Mesenchymal stem cell (in vitro differentiated cells and primary cell): Measurements from ENCODE around the gene ZNHIT3.

Source experiments
- DNase-seq: peaks from one replicate; pipeline ENCODE4 v3.0.0-alpha.2; 2013
- H2AFZ ChIP-seq: one replicate; pipeline ENCODE4 v1.6.1; 2013; ENCODE audit warnings: low read depth, mild to moderate bottlenecking, control low read depth, inconsistent platforms, low read length, moderate library complexity
- H2AK5ac ChIP-seq: 2 replicates; pipeline ENCODE4 v1.6.1; 2013; ENCODE audit warnings: low read length, moderate library complexity, mild to moderate bottlenecking, inconsistent platforms; ENCODE audit not compliant: severe bottlenecking
- H2BK120ac ChIP-seq: one replicate; pipeline ENCODE4 v1.6.1; 2013; ENCODE audit warnings: low read depth, mild to moderate bottlenecking, inconsistent platforms, low read length, moderate library complexity
- H2BK12ac ChIP-seq, 2 experiments: one replicate each; pipeline ENCODE4 v1.6.1; 2013; ENCODE audit warnings: inconsistent platforms in 2 of 2, low read length in 2 of 2, mild to moderate bottlenecking in 2 of 2, moderate library complexity in 2 of 2, control low read depth in 1 of 2
- H2BK15ac ChIP-seq: one replicate; pipeline ENCODE4 v1.6.1; 2013; ENCODE audit warnings: mild to moderate bottlenecking, low read depth, inconsistent platforms; ENCODE audit not compliant: poor library complexity, severe bottlenecking
- H2BK5ac ChIP-seq: 2 replicates; pipeline ENCODE4 v1.6.1; 2013; ENCODE audit warnings: low read depth, mild to moderate bottlenecking, low read length, control low read depth, inconsistent platforms; ENCODE audit not compliant: poor library complexity, severe bottlenecking
- H3K14ac ChIP-seq, 2 experiments: one replicate each; pipeline ENCODE4 v1.6.1; 2013; ENCODE audit warnings: inconsistent platforms in 2 of 2, low read length in 2 of 2, control low read depth in 1 of 2, mild to moderate bottlenecking in 1 of 2, moderate library complexity in 1 of 2
- H3K18ac ChIP-seq, 2 experiments: one replicate each; pipeline ENCODE4 v1.6.1; 2013; ENCODE audit warnings: inconsistent platforms in 2 of 2, low read length in 2 of 2, control low read depth in 1 of 2, low read depth in 1 of 2, mild to moderate bottlenecking in 1 of 2
- H3K23ac ChIP-seq, 2 experiments: one replicate each; pipeline ENCODE4 v1.6.1; 2013; ENCODE audit warnings: inconsistent platforms in 2 of 2, low read length in 2 of 2, mild to moderate bottlenecking in 2 of 2, moderate library complexity in 2 of 2, control low read depth in 1 of 2
- H3K27ac ChIP-seq: 2 replicates; pipeline ENCODE4 v1.5.1; 2013; ENCODE audit warnings: mild to moderate bottlenecking, moderate library complexity, low read length, control low read depth, inconsistent platforms; ENCODE audit not compliant: poor library complexity, severe bottlenecking
- H3K27me3 ChIP-seq, 2 experiments: 2 replicates each; pipeline versions ENCODE4 v1.6.1 to v1.7.0; 2013; ENCODE audit warnings: low read length in 2 of 2, mild to moderate bottlenecking in 2 of 2, moderate library complexity in 2 of 2, control low read depth in 1 of 2, inconsistent platforms in 1 of 2; ENCODE audit not compliant: control insufficient read depth in 1 of 2, insufficient read depth in 1 of 2
- H3K36me3 ChIP-seq, 2 experiments: 2 replicates each; pipeline versions ENCODE4 v1.6.1 to v1.7.0; 2013; ENCODE audit warnings: low read length in 2 of 2, control low read depth in 1 of 2, inconsistent platforms in 1 of 2, low read depth in 1 of 2, mild to moderate bottlenecking in 1 of 2; ENCODE audit not compliant: insufficient read depth in 2 of 2, control insufficient read depth in 1 of 2
- H3K4ac ChIP-seq, 2 experiments: one replicate each; pipeline ENCODE4 v1.6.1; 2013; ENCODE audit warnings: inconsistent platforms in 2 of 2, low read length in 2 of 2, mild to moderate bottlenecking in 2 of 2, moderate library complexity in 2 of 2, control low read depth in 1 of 2, low read depth in 1 of 2
- H3K4me1 ChIP-seq: 2 replicates; pipeline ENCODE4 v1.6.1; 2013; ENCODE audit warnings: low read depth, low read length, control low read depth; ENCODE audit not compliant: control insufficient read depth, insufficient read depth
- H3K4me2 ChIP-seq: 2 replicates; pipeline ENCODE4 v1.6.1; 2013; ENCODE audit warnings: low read length, mild to moderate bottlenecking, inconsistent platforms; ENCODE audit not compliant: poor library complexity, severe bottlenecking
- H3K4me3 ChIP-seq, 2 experiments: 2 replicates each; pipeline versions ENCODE4 v1.5.1 to v1.7.0; 2013; ENCODE audit warnings: low read length in 2 of 2, mild to moderate bottlenecking in 2 of 2, control low read depth in 1 of 2, low read depth in 1 of 2; ENCODE audit not compliant: insufficient read depth in 1 of 2
- H3K79me1 ChIP-seq: replicated peaks from 2 replicates; pipeline ENCODE4 v1.6.1; 2013; ENCODE audit warnings: mild to moderate bottlenecking, control low read depth, low read length, inconsistent platforms; ENCODE audit not compliant: poor library complexity, severe bottlenecking
- H3K9ac ChIP-seq: 2 replicates; pipeline ENCODE4 v1.7.0; 2013; ENCODE audit warnings: mild to moderate bottlenecking, low read length, moderate library complexity
- H3K9me3 ChIP-seq: 2 replicates; pipeline ENCODE4 v1.7.0; 2013; ENCODE audit warnings: mild to moderate bottlenecking, low read length; ENCODE audit not compliant: control insufficient read depth
- H4K8ac ChIP-seq: one replicate; pipeline ENCODE4 v1.6.1; 2013; ENCODE audit warnings: inconsistent platforms, mild to moderate bottlenecking, low read length, moderate library complexity
- H4K91ac ChIP-seq: one replicate; pipeline ENCODE4 v1.6.1; 2013; ENCODE audit warnings: mild to moderate bottlenecking, low read length, inconsistent platforms
- WGBS: methylation state at CpG from one replicate; pipeline ENCODE4 v1.1.7; 2013; ENCODE audit warnings: mixed read lengths; 5-methylcytosine and 5-hydroxymethylcytosine counted together

Gene ZNHIT3

DNA sequence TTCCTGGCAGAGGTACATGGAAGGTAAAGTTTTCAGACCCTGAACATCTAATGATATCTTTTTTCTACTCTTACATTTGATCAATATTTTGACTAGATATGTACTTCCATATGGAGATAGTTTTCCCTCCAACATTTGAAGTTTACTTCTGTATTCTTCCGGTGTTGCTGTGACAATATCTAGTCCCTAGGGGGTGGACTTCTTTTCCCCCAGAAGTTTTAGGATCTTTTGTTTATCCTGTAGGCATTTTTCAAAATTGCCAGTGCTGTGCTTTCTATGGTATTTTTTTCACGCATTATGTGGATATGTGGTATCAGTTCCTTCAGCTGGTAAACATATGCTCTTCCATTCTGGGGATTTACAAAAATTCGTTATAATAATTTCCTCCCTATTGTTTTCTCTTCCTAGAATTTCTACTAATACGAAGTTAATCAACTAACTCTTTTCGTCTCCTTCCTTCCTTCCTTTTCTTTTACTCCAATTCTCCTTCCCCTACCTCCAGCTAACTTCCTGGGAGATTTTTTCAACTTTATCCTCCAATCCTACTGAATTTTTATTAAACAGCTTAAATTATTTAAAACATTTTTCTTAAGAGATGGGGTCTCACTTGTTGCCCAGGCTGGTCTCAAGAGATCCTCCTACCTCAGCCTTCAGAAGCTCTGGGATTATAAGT is 26.1 kb upstream of the ZNHIT3 start:
- H3K36me3 ChIP-seq = no peaks in the 10 kb centered on the region
- H2BK12ac ChIP-seq = no peak overlapping the region
- H3K23ac ChIP-seq = no peak overlapping the region
- no peak for DNase-seq
- no peak overlapping the region for H3K18ac ChIP-seq
- H4K8ac ChIP-seq = no peak overlapping the region
- 69% methylated on average over 5 of the region's 5 CpGs for WGBS
- no peak overlapping the region for H2AFZ ChIP-seq
- H3K9ac ChIP-seq = no peak overlapping the region
- H3K14ac ChIP-seq = no peak overlapping the region
- no peak overlapping the region for H3K4ac ChIP-seq
- H3K9me3 ChIP-seq = no peaks in the 10 kb centered on the region
- H2BK5ac ChIP-seq = no peak overlapping the region
- no peak overlapping the region for H2BK15ac ChIP-seq
- no peak overlapping the region for H3K4me2 ChIP-seq
- no peaks in the 10 kb centered on the region for H3K79me1 ChIP-seq
- peaks cover 3% of the 10 kb centered on the region for H3K4me1 ChIP-seq
- H3K27ac ChIP-seq = no peak overlapping the region
- H2BK120ac ChIP-seq = no peak overlapping the region
- H3K27me3 ChIP-seq = peaks cover 30 to 37% of the 10 kb centered on the region in 2 experiments
- H2AK5ac ChIP-seq = no peak overlapping the region
- H4K91ac ChIP-seq = no peak overlapping the region
- no peak overlapping the region for H3K4me3 ChIP-seq

DNA sequence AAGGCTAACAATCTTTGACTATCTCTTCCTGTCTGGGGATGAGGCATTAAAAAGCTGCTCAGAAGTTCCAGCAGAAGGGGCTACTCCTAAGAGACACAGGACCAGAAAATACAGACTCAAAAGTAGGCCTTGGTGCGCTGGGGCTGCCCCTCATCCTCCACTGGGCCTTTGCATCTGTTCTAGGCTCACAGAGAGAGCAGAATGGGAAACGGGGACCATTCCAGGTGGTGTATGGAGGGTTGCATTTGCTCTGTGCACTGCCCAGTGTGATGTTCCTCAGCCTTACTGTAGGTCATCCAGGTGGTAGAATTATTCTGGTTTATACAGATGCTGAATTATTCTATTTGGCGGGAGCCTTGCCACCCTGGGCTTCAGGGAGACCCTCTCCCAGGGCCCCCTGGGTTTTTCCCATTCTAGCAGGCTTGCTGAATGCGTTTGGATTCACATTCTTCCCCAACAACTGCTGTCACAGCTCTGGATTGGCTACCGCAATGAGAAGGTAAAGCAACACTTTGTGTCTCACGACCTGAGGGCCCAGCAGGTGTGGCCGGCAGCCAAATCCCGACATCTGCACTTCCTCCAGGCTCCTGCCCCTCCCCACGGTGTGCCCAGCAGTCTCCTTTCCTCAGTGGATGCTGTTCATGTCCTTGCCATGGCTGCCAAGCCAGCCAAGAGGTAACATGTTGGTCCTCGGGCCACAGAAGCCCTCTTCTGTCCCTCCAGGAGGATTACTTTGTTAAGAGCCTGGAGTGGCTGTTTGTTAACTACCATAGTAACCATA is 25.0 kb upstream of the ZNHIT3 start:
- no peak overlapping the region for H3K4me3 ChIP-seq
- H3K27ac ChIP-seq = no peak overlapping the region
- peaks cover 3% of the 10 kb centered on the region for H3K4me1 ChIP-seq
- no peak overlapping the region for H2BK5ac ChIP-seq
- no peak for DNase-seq
- H3K4me2 ChIP-seq = no peak overlapping the region
- no peak overlapping the region for H3K23ac ChIP-seq
- no peak overlapping the region for H4K8ac ChIP-seq
- no peaks in the 10 kb centered on the region for H3K79me1 ChIP-seq
- H3K4ac ChIP-seq = no peak overlapping the region
- WGBS = 53% methylated on average over 10 of the region's 10 CpGs
- no peaks in the 10 kb centered on the region for H3K36me3 ChIP-seq
- peaks cover 38 to 47% of the 10 kb centered on the region in 2 experiments for H3K27me3 ChIP-seq
- no peak overlapping the region for H4K91ac ChIP-seq
- no peak overlapping the region for H2AK5ac ChIP-seq
- no peak overlapping the region for H2BK12ac ChIP-seq
- H3K14ac ChIP-seq = no peak overlapping the region
- H3K9ac ChIP-seq = no peak overlapping the region
- no peak overlapping the region for H2BK120ac ChIP-seq
- H2AFZ ChIP-seq = no peak overlapping the region
- H3K9me3 ChIP-seq = no peaks in the 10 kb centered on the region
- H2BK15ac ChIP-seq = no peak overlapping the region
- H3K18ac ChIP-seq = no peak overlapping the region

DNA sequence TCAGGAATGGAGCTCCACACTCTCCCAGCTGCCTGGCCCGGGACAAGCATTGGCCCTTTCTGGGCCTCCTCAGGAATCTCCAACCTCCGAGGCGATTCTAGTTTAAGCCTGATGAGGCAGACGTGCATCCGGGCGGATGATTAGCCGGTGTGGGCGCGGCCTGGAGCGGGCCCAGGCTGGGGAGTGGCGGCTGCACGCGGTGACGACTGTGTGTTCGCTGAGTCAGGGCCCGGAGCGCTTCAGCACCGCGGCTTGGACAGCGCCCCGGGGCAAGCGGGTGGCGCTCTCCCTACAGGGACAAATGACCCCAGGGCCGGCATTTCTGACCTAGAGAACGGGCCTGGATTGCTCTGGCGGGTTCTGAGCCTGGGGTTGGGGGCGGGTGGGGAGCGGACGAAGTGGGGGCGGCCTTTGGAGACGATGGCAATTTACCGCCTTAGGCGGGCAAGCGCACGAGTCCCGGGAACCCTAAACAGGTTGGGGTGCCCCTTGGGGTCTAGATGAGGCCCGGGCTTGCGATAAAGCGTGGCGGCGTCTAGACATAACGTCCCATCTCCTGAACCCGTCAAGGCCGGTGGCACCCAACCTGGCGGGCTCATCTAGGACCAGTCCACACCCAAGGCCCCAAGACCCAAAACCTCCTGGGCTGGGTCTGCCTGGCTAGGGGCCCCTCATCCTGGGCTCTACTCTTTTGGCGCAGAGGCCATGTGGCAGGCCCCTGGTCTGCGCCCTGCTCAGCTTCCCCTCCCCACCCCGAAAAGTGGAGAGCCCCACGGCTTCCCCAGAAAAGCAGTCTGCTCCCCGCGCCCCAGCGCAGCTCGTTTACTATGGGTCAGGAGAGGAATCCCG is 22.3 kb upstream of the ZNHIT3 start:
- H3K14ac ChIP-seq = no peak overlapping the region
- no peak overlapping the region for H3K27ac ChIP-seq
- no peak overlapping the region for H3K4me2 ChIP-seq
- peak; percentile 83 for DNase-seq
- no peak overlapping the region for H4K8ac ChIP-seq
- H3K9ac ChIP-seq = no peak overlapping the region
- no peak overlapping the region for H2AFZ ChIP-seq
- no peaks in the 10 kb centered on the region for H3K36me3 ChIP-seq
- no peak overlapping the region for H3K4ac ChIP-seq
- H2BK5ac ChIP-seq = no peak overlapping the region
- H3K79me1 ChIP-seq = no peaks in the 10 kb centered on the region
- H3K18ac ChIP-seq = no peak overlapping the region
- H3K23ac ChIP-seq = no peak overlapping the region
- no peak overlapping the region for H2BK15ac ChIP-seq
- H2BK12ac ChIP-seq = no peak overlapping the region
- H2BK120ac ChIP-seq = no peak overlapping the region
- H3K9me3 ChIP-seq = no peaks in the 10 kb centered on the region
- no peak overlapping the region for H4K91ac ChIP-seq
- H3K4me3 ChIP-seq = no peak overlapping the region
- peaks cover 3% of the 10 kb centered on the region for H3K4me1 ChIP-seq
- H3K27me3 ChIP-seq = peaks cover 58 to 63% of the 10 kb centered on the region in 2 experiments
- 26% methylated on average over 54 of the region's 54 CpGs for WGBS
- no peak overlapping the region for H2AK5ac ChIP-seq

DNA sequence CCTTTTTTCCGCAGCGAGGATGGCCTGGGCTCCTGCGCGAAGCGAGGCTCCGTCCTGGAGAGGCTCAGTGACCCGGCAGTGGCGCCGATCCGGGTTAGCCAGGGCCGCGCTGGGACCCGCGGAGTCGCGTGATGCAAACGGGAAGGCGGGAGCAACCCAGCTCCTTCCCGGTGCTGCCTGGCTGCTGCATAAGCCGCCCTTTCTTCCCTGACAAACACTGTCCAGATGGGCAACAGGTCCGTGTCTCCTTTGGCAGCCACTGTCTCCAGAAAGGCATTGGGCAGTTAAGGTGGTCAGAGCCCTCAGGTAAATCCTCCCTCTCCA is 21.8 kb upstream of the ZNHIT3 start:
- 31% methylated on average over 21 of the region's 21 CpGs for WGBS
- no peak overlapping the region for H3K14ac ChIP-seq
- H3K79me1 ChIP-seq = no peaks in the 10 kb centered on the region
- H2AFZ ChIP-seq = no peak overlapping the region
- no peak overlapping the region for H2BK15ac ChIP-seq
- no peak overlapping the region for H3K18ac ChIP-seq
- no peak overlapping the region for H3K23ac ChIP-seq
- no peak overlapping the region for H3K9ac ChIP-seq
- H3K4me1 ChIP-seq = peaks cover 3% of the 10 kb centered on the region
- H2AK5ac ChIP-seq = no peak overlapping the region
- H2BK120ac ChIP-seq = no peak overlapping the region
- H2BK12ac ChIP-seq = no peak overlapping the region
- DNase-seq = no peak
- H4K91ac ChIP-seq = no peak overlapping the region
- no peak overlapping the region for H3K4ac ChIP-seq
- H3K27ac ChIP-seq = no peak overlapping the region
- H4K8ac ChIP-seq = no peak overlapping the region
- H3K36me3 ChIP-seq = no peaks in the 10 kb centered on the region
- H3K4me3 ChIP-seq = no peak overlapping the region
- H3K4me2 ChIP-seq = no peak overlapping the region
- peaks cover 63 to 64% of the 10 kb centered on the region in 2 experiments for H3K27me3 ChIP-seq
- no peaks in the 10 kb centered on the region for H3K9me3 ChIP-seq
- no peak overlapping the region for H2BK5ac ChIP-seq
